Ovary (tissue), 9 donors: ENCODE data around the gene IQGAP2. TPM values are rescaled to one million over a fixed set of nuclear protein-coding genes. Genes with fewer than 3 reads are reported as not detected.

Source experiments
- DNase-seq, 5 donors: peaks; one replicate each; pipeline ENCODE4 v3.0.0-alpha.2; 2019 to 2020
- H3K27ac ChIP-seq, 2 donors: fragments of 200-600 bp; one replicate each; pipeline versions ENCODE4 v1.5.1 to v1.8.0; 2019 to 2022
- H3K27me3 ChIP-seq: fragments of 200-600 bp; one replicate; pipeline ENCODE4 v1.8.0; 2022
- H3K36me3 ChIP-seq: fragments of 200-600 bp; sonication (generic); one replicate; pipeline ENCODE4 v1.5.1; 2019
- H3K4me1 ChIP-seq: one replicate; pipeline ENCODE4 v1.8.1; 2013; ENCODE audit warnings: mild to moderate bottlenecking, moderate library complexity; ENCODE audit not compliant: insufficient read depth
- H3K4me3 ChIP-seq: fragments of 200-600 bp; sonication (generic); one replicate; pipeline ENCODE4 v1.5.1; 2017
- H3K9me3 ChIP-seq, 2 donors: fragments of 200-600 bp in 1 of 2; sonication (generic) in 1 of 2; one replicate each; pipeline versions ENCODE4 v1.5.1 to v1.8.1; 2013 to 2019; ENCODE audit warnings: mild to moderate bottlenecking in 1 of 2, moderate library complexity in 1 of 2
- CTCF ChIP-seq, 3 donors: fragments of 450-650 bp in 2 of 3; fragments of 200-600 bp in 1 of 3; IDR thresholded peaks; one replicate each; pipeline versions ENCODE4 v1.5.1 to v1.8.0; 2016 to 2022; ENCODE audit warnings: antibody characterized with exemption in 3 of 3, mild to moderate bottlenecking in 1 of 3
- EP300 ChIP-seq: sonication (generic); formaldehyde crosslinking; IDR thresholded peaks from one replicate; pipeline ENCODE4 v1.6.1; 2017; ENCODE audit warnings: antibody characterized with exemption
- POLR2A ChIP-seq: fragments of 450-650 bp; IDR thresholded peaks from one replicate; pipeline ENCODE4 v1.6.1; 2017; ENCODE audit warnings: antibody characterized with exemption, mild to moderate bottlenecking, moderate library complexity
- WGBS, 3 donors: extraction: QIAGEN DNeasy Blood & Tissue Kit in 1 of 3; methylation state at CpG; one replicate each; pipeline versions ENCODE4 v1.1.5 to v1.1.7; 2013 to 2017; 5-methylcytosine and 5-hydroxymethylcytosine counted together
- intact Hi-C, 4 donors: fragments of 100-400 bp; cut with DNase I; formaldehyde crosslinking; loops; one replicate each; pipeline versions ENCODE4 v1.11.0 to v1.15.1; 2022 to 2023
- polyA plus RNA-seq, 2 donors: library from polyadenylated mRNA; stranded (reverse); fragments of 200-250 nt in 1 of 2; fragments of 350-450 nt in 1 of 2; fragmentation: Illumina TruSeq in 1 of 2; extraction: RNeasy Lipid Tissue Mini Kit (QIAGEN cat#74804) in 1 of 2; gene quantifications; one replicate each; pipeline ENCODE4 v1.2.3, GENCODE V29; 2013 to 2014
- total RNA-seq, 7 donors: library from RNA; depleted of rRNA in 2 of 7; stranded (reverse); fragments of >200 nt in 2 of 7; fragmentation: NEBNext Ultra II Directional in 3 of 7; extraction: Animal tissue kit (Norgen Biotek cat#: 25700) in 3 of 7; gene quantifications; one replicate each; pipeline versions ENCODE4 v1.1.0 to v1.2.4, GENCODE V29; 2016 to 2023
- donor health status: DM: no; HTN: no; CAD: no; lungs with moderate emphysema.
- donor health status: DM: no; HTN: no; CAD: no.
- donor health status: Bipolar disorder and iron deficiency.
- donor health status: DM: yes; HTN: yes; CAD: no.
- donor health status: DM: no; HTN: no; CAD: no.
- donor health status: DM: yes; HTN: yes; CAD: no.

The IQGAP2 gene
- total and polyA plus RNA-seq, 9 donors, result 8.6 to 27.6 (median 13.9) TPM

- Histone ChIP-seq H3K27me3 (no peaks in the 10 kb centered on the region), H3K36me3 (no peaks in the 10 kb centered on the region), H3K9me3 (no peaks in the 10 kb centered on the region), H3K4me3 (no peak overlapping the region), H3K27ac (no peak overlapping the region), H3K4me1 (no peaks in the 10 kb centered on the region)
- intact Hi-C loops, result no loop called here
- 87 to 88% (median 88%) methylated on average over 3 of the region's 3 CpGs for WGBS, 3 donors
- TF ChIP-seq EP300, result no peak
- no peak for TF ChIP-seq CTCF (IDR thresholded peaks at IDR 0.05)
- TF ChIP-seq POLR2A, result no peak
- DNase-seq, result no peak
These were observed 249.8 kb downstream of the IQGAP2 start for GRCh38 chr5:76652809-76653414.

- Histone ChIP-seq H3K4me3 (no peak overlapping the region), H3K27ac (no peak overlapping the region), H3K4me1 (no peaks in the 10 kb centered on the region), H3K27me3 (no peaks in the 10 kb centered on the region), H3K36me3 (no peaks in the 10 kb centered on the region), H3K9me3 (no peaks in the 10 kb centered on the region)
- WGBS, 3 donors, result 92 to 93% (median 92%) methylated on average over 3 of the region's 3 CpGs
- DNase-seq, result no peak
- no peak for TF ChIP-seq CTCF (IDR thresholded peaks at IDR 0.05)
- intact Hi-C loops, result no loop called here
These were observed 254.0 kb downstream of the IQGAP2 start for GRCh38 chr5:76657091-76657490.

GRCh38 chr5:76657683-76658311 is 254.7 kb downstream of the IQGAP2 start:
- WGBS, 3 donors, result 19 to 28% (median 22%) methylated on average over 6 of the region's 6 CpGs
- intact Hi-C loops, result no loop called here

GRCh38 chr5:76660360-76660759 is 257.3 kb downstream of the IQGAP2 start:
- no peak overlapping the region for H3K27ac ChIP-seq
- 27 to 39% (median 31%) methylated on average over 2 of the region's 2 CpGs for WGBS, 3 donors
- intact Hi-C loops, result no loop called here
- TF ChIP-seq POLR2A, result no peak
- TF ChIP-seq CTCF (IDR thresholded peaks at IDR 0.05), result no peak
- no peak for TF ChIP-seq EP300
- H3K36me3 ChIP-seq, result no peaks in the 10 kb centered on the region
- H3K9me3 ChIP-seq, result no peaks in the 10 kb centered on the region
- H3K4me1 ChIP-seq, result no peaks in the 10 kb centered on the region
- no peak for DNase-seq
- no peaks in the 10 kb centered on the region for H3K27me3 ChIP-seq
- H3K4me3 ChIP-seq, result no peak overlapping the region

More at GRCh38 chr5:76657683-76658311, 254.7 kb downstream of the IQGAP2 start:
- no peaks in the 10 kb centered on the region for H3K36me3 ChIP-seq
- H3K4me1 ChIP-seq, result no peaks in the 10 kb centered on the region
- TF ChIP-seq POLR2A, result no peak
- TF ChIP-seq CTCF (IDR thresholded peaks at IDR 0.05), result no peak
- no peaks in the 10 kb centered on the region for H3K27me3 ChIP-seq
- no peak overlapping the region for H3K4me3 ChIP-seq
- DNase-seq, result no peak
- H3K27ac ChIP-seq, result no peak overlapping the region
- no peaks in the 10 kb centered on the region for H3K9me3 ChIP-seq
